ENCODE measurements around the gene EGF. TPM values are rescaled to one million over a fixed set of nuclear protein-coding genes. Genes with fewer than 3 reads are reported as not detected.

Gene EGF
- total RNA-seq, 2 donors from 2014 or later: not detected

Other genes with a start within 250 kb of the EGF start
- 10 to 100 TPM; 23.7 to 33.3 TPM for gene CASP6, start 209.4 kb upstream of the EGF start, total RNA-seq
- 10 to 100 TPM; 28.1 to 33.3 TPM for gene PLA2G12A, start 182.8 kb upstream of the EGF start, total RNA-seq
- not detected for gene CFI, start 110.9 kb upstream of the EGF start, total RNA-seq
- gene GAR1, start 97.1 kb upstream of the EGF start, total RNA-seq: 10 to 100 TPM; 25.9 to 30.7 TPM
- under 1 TPM; 0.32 to 0.62 TPM for gene RRH, start 84.9 kb upstream of the EGF start, total RNA-seq
- gene LRIT3, start 64.8 kb upstream of the EGF start, total RNA-seq: under 1 TPM; 0.20 to 0.33 TPM